ENCODE measurements around the gene THAP11.

DNA sequence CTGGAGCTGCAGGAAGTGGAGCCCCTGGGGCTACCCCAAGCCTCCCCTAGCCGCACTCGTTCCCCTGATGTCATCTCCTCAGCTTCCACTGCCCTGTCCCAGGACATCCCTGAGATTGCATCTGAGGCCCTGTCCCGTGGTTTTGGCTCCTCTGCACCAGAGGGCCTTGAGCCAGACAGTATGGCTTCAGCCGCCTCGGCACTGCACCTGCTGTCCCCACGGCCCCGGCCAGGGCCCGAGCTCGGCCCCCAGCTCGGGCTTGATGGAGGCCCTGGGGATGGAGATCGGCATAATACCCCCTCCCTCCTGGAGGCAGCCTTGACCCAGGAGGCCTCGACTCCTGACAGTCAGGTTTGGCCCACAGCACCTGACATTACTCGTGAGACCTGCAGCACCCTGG, 38.5 kb downstream of the THAP11 start:
- TF ChIP-seq POLR2A (IDR thresholded peaks at IDR 0.05), result no peak
- TF ChIP-seq CTCF (IDR thresholded peaks at IDR 0.05), result no peak
- no peak for TF ChIP-seq POLR2AphosphoS5 (IDR thresholded peaks at IDR 0.05)
